Colonic mucosa (tissue), 4 donors: ENCODE results near the gene HNRNPM. TPM values are rescaled to one million over a fixed set of nuclear protein-coding genes. Genes with fewer than 3 reads are reported as not detected.

Experiments used
- DNase-seq: peaks from one replicate; pipeline ENCODE4 v3.0.0-alpha.2; 2020
- H3K27ac ChIP-seq: fragments of 200-600 bp; one replicate; pipeline ENCODE4 v1.8.0; 2021
- H3K27me3 ChIP-seq: fragments of 200-600 bp; one replicate; pipeline ENCODE4 v1.8.0; 2021
- H3K36me3 ChIP-seq: fragments of 200-600 bp; one replicate; pipeline ENCODE4 v1.8.0; 2021
- H3K4me1 ChIP-seq: fragments of 200-600 bp; one replicate; pipeline ENCODE4 v1.8.0; 2021; ENCODE audit warnings: mild to moderate bottlenecking
- H3K4me3 ChIP-seq: fragments of 200-600 bp; one replicate; pipeline ENCODE4 v1.8.0; 2021
- H3K9ac ChIP-seq, 2 donors: one replicate each; pipeline ENCODE4 v1.7.0; 2013; ENCODE audit warnings: control low read depth in 2 of 2, low read depth in 2 of 2, low read length in 2 of 2
- H3K9me3 ChIP-seq: fragments of 200-600 bp; one replicate; pipeline ENCODE4 v1.8.0; 2021
- CTCF ChIP-seq: fragments of 200-600 bp; IDR thresholded peaks from one replicate; pipeline ENCODE4 v1.8.0; 2022; ENCODE audit warnings: antibody characterized with exemption, mild to moderate bottlenecking
- intact Hi-C: fragments of 100-400 bp; cut with DNase I; formaldehyde crosslinking; loops from one replicate; pipeline ENCODE4 v1.14.1; 2022
- total RNA-seq, 2 donors: library from RNA; stranded (reverse); fragmentation: NEBNext Ultra II Directional in 1 of 2; extraction: Animal tissue kit (Norgen Biotek cat#: 25700) in 1 of 2; gene quantifications; one replicate each; pipeline ENCODE4 v1.2.1, GENCODE V29; 2021
- donor health status: healthy.
- donor health status: DM: no; HTN: no; CAD: no.
- donor health status: DM: no; HTN: no; CAD: no.

The HNRNPM gene
- total RNA-seq, 2 donors from 2014 or later: 122 to 339 TPM

GRCh38 chr19:8498295-8498694 is 53.5 kb downstream of the HNRNPM start:
- TF ChIP-seq CTCF: no peak
- DNase-seq: no peak
- no peak overlapping the region for H3K9ac ChIP-seq
- H3K36me3 ChIP-seq: no peaks in the 10 kb centered on the region
- H3K4me1 ChIP-seq: no peaks in the 10 kb centered on the region
- no peak overlapping the region for H3K27ac ChIP-seq
- no peaks in the 10 kb centered on the region for H3K9me3 ChIP-seq
- no peak overlapping the region for H3K4me3 ChIP-seq
- H3K27me3 ChIP-seq: no peaks in the 10 kb centered on the region
- intact Hi-C loops: no loop called here

- Histone ChIP-seq H3K27me3 (no peaks in the 10 kb centered on the region), H3K9ac (no peak overlapping the region), H3K27ac (no peak overlapping the region), H3K36me3 (no peaks in the 10 kb centered on the region), H3K9me3 (no peaks in the 10 kb centered on the region), H3K4me1 (no peaks in the 10 kb centered on the region), H3K4me3 (no peak overlapping the region)
- TF ChIP-seq CTCF: no peak
- DNase-seq: no peak
- intact Hi-C loops: no loop called here
These were observed 54.5 kb downstream of the HNRNPM start for GRCh38 chr19:8499048-8499833.

- Histone ChIP-seq H3K27me3 (no peaks in the 10 kb centered on the region), H3K4me1 (no peaks in the 10 kb centered on the region), H3K36me3 (no peaks in the 10 kb centered on the region), H3K9me3 (no peaks in the 10 kb centered on the region), H3K27ac (no peak overlapping the region), H3K9ac (no peak overlapping the region), H3K4me3 (no peak overlapping the region)
- no peak for DNase-seq
- intact Hi-C loops: loop anchor here (5.0 kb wide), 1 partner anchor 88 kb away; the partner anchor contains the start of gene MARCHF2
- no peak for TF ChIP-seq CTCF
These were observed 55.4 kb downstream of the HNRNPM start for GRCh38 chr19:8500158-8500557.

- Histone ChIP-seq H3K4me3 (no peak overlapping the region), H3K27ac (no peak overlapping the region), H3K9me3 (no peaks in the 10 kb centered on the region), H3K4me1 (no peaks in the 10 kb centered on the region), H3K27me3 (no peaks in the 10 kb centered on the region), H3K9ac (no peak overlapping the region), H3K36me3 (no peaks in the 10 kb centered on the region)
- no peak for TF ChIP-seq CTCF
- no peak for DNase-seq
- intact Hi-C loops: loop anchor here (5.0 kb wide), 1 partner anchor 89 kb away; the partner anchor contains the start of gene MARCHF2
These were observed 56.7 kb downstream of the HNRNPM start for GRCh38 chr19:8501516-8501915.

- Histone ChIP-seq H3K36me3 (no peaks in the 10 kb centered on the region), H3K9me3 (no peaks in the 10 kb centered on the region), H3K27ac (no peak overlapping the region), H3K27me3 (no peaks in the 10 kb centered on the region), H3K4me1 (no peaks in the 10 kb centered on the region), H3K4me3 (no peak overlapping the region), H3K9ac (no peak overlapping the region)
- intact Hi-C loops: loop anchor here (5.0 kb wide), 1 partner anchor 90 kb away; the partner anchor contains the start of gene MARCHF2
- DNase-seq: no peak
- TF ChIP-seq CTCF: no peak
These were observed 57.2 kb downstream of the HNRNPM start for GRCh38 chr19:8501981-8502380.
